ENCODE data around the gene ZP3.
"Not testable (repeated sequence)": the region's sequence is repeated elsewhere in the genome, so short reads cannot be mapped to it uniquely, and the experiment has no call there.

Gene ZP3

DNA sequence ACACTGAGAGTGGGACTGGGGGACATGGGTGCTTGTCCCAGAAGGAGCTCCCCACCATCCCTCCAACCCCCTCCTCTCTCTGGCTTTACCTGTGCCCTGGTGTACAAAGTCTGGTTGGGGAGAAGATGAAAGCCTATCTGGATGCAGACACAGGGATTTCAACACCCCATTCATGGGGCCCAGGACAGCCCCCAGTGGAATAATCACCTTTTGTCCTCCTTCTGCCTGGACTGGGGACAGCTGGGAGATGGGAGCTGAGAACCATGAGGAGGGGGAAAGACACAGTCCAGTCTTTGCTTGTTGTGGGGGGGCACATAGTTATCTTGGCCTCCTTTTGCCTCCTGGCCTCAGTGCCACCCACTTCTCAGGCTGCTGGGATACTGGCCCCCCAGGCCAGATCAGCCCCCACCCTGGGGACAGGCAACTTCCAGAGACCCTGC, 16.6 kb upstream of the ZP3 start:
- Mint-ChIP-seq H3K4me1 (peaks cover 23% of the 10 kb centered on the region), H3K27ac (no peak overlapping the region), H3K36me3 (ENCODE audit: low read depth) (no peaks in the 10 kb centered on the region), H3K27me3 (ENCODE audit: low read depth) (peaks cover 14% of the 10 kb centered on the region), H3K9me3 (no peaks in the 10 kb centered on the region), H3K4me3 (peak overlapping the region in 1 of 3 experiments; percentile 28)
- TF ChIP-seq, protein P1, sequence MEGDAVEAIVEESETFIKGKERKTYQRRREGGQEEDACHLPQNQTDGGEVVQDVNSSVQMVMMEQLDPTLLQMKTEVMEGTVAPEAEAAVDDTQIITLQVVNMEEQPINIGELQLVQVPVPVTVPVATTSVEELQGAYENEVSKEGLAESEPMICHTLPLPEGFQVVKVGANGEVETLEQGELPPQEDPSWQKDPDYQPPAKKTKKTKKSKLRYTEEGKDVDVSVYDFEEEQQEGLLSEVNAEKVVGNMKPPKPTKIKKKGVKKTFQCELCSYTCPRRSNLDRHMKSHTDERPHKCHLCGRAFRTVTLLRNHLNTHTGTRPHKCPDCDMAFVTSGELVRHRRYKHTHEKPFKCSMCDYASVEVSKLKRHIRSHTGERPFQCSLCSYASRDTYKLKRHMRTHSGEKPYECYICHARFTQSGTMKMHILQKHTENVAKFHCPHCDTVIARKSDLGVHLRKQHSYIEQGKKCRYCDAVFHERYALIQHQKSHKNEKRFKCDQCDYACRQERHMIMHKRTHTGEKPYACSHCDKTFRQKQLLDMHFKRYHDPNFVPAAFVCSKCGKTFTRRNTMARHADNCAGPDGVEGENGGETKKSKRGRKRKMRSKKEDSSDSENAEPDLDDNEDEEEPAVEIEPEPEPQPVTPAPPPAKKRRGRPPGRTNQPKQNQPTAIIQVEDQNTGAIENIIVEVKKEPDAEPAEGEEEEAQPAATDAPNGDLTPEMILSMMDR (IDR thresholded peaks at IDR 0.05; ENCODE audit: unreplicated experiment in 3 of 3): no peak

GRCh38 chr7:76409537-76409936, 15.2 kb upstream of the ZP3 start, which contains the start of gene SSC4D:
TSS of gene SSC4D (minus strand) at chr7:76409697. CDS start at chr7:76404439, 5,258 bp downstream.
- no peaks in the 10 kb centered on the region for H3K9me3 Mint-ChIP-seq
- H3K4me1 Mint-ChIP-seq: peaks cover 23% of the 10 kb centered on the region
- H3K27ac Mint-ChIP-seq: peak within 1 kb of the TSS in 2 of 3 experiments; percentile 4 to 20
- TF ChIP-seq, protein P1 (IDR thresholded peaks at IDR 0.05; ENCODE audit: unreplicated experiment in 3 of 3): no peak
- H3K4me3 Mint-ChIP-seq: peak within 1 kb of the TSS; percentile 68 to 80 (median 74)
- H3K36me3 Mint-ChIP-seq (ENCODE audit: low read depth): no peaks in the 10 kb centered on the region
- H3K27me3 Mint-ChIP-seq (ENCODE audit: low read depth): peaks cover 9% of the 10 kb centered on the region

DNA sequence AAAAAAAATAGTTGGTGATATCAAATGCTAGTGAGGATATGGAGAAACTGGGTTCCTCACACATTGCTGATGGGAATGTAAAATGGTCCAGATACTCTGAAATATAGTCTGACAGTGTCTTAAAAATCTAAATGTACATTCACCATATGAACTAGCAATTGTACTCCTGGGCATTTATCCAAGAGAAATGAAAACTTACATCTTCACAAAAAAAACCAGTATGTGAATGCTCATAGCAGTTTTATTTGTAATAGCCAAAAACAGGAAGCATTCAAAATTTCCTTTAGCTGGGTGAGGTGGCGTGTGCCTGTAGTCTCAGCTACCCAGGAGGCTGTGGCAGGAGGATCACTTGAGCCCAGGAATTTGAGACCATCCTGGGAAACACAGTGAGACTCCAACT, 13.1 kb upstream of the ZP3 start:
- no peaks in the 10 kb centered on the region for H3K36me3 Mint-ChIP-seq (ENCODE audit: low read depth)
- H3K9me3 Mint-ChIP-seq: no peaks in the 10 kb centered on the region
- no peak overlapping the region for H3K4me3 Mint-ChIP-seq
- no peak overlapping the region for H3K27ac Mint-ChIP-seq
- peaks cover 9% of the 10 kb centered on the region for H3K27me3 Mint-ChIP-seq (ENCODE audit: low read depth)
- TF ChIP-seq, protein P1 (IDR thresholded peaks at IDR 0.05; ENCODE audit: unreplicated experiment in 3 of 3): no peak
- H3K4me1 Mint-ChIP-seq: peaks cover 23% of the 10 kb centered on the region

DNA sequence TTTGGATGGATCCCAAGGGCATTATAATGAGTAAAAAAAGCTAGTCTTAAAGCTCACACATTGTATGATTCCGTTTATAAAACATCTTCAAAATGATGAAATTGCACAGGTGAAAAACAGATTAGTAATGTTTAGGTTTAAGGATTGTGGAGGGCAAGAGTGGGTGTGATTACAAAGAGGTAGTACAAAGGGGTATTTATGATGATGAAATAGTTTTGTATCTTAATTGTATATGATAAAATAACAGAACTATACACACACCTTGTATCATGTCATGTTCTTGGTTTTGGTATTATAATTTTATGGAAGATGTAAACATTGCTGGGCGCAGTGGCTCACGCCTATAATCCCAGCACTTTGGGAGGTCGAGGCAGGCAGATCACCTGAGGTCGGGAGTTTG, 12.5 kb upstream of the ZP3 start:
- Mint-ChIP-seq H3K27me3 (ENCODE audit: low read depth) (peaks cover 9% of the 10 kb centered on the region), H3K4me3 (no peak overlapping the region), H3K9me3 (no peaks in the 10 kb centered on the region), H3K36me3 (ENCODE audit: low read depth) (no peaks in the 10 kb centered on the region), H3K4me1 (peaks cover 23% of the 10 kb centered on the region), H3K27ac (no peak overlapping the region)
- TF ChIP-seq, protein P1 (IDR thresholded peaks at IDR 0.05; ENCODE audit: unreplicated experiment in 3 of 3): no peak

DNA sequence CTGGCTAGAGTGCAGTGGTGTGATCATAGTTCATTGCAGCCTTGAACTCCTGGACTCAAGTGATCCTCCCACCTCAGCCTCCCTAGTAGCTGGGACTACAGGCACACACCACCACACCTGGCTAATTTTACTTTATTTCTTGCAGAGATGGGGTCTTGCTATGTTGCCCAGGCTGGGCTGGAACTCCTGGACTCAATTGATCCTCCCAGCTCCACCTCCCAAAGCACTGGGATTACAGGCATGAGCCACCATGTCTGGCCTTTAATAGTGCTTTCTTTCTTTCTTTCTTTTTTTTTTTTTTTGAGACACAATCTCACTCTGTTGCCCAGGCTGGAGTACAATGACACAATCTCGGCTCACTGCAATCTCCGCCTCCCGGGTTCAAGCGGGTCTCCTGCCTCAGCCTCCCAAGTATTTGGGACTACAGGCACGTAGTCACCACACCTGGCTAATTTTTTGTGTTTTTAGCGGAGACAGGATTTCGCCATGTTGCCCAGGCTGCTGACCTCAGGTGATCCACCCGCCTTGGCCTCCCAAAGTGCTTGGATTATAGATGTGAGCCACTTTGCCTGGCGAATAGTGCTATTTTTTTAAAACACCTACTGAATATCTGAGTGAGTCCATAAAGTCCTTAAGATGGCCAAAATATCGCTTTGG, 7.0 kb upstream of the ZP3 start:
- H3K27me3 Mint-ChIP-seq (ENCODE audit: low read depth); H3K4me1 Mint-ChIP-seq; H3K9me3 Mint-ChIP-seq; H3K27ac Mint-ChIP-seq; H3K36me3 Mint-ChIP-seq (ENCODE audit: low read depth); H3K4me3 Mint-ChIP-seq: not testable (repeated sequence)

DNA sequence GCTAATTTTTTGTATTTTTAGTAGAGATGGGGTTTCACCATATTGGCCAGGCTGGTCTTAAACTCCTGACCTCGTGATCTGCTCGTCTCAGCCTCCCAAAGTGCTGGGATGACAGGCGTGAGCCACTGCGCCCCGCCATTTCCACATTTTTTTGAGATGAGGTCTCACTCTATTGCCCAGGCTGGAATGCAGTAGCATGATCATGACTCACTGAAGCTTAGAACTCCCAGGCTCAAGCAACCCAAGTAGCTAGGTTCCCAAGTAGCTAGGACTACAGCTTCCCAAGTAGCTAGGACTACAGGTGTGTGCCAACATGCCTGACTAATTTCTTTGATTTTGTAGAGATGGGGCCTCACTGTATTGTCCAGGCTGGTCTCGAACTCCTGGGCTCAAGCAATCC, 3.7 kb upstream of the ZP3 start:
- peaks cover 17% of the 10 kb centered on the region for H3K4me1 Mint-ChIP-seq
- H3K27ac Mint-ChIP-seq; H3K36me3 Mint-ChIP-seq (ENCODE audit: low read depth); H3K4me3 Mint-ChIP-seq; H3K9me3 Mint-ChIP-seq: not testable (repeated sequence)
- H3K27me3 Mint-ChIP-seq (ENCODE audit: low read depth): peaks cover 11% of the 10 kb centered on the region

Data from nephron (organoid).